Ovary (tissue), 9 donors: ENCODE data around the gene PCDHGB3. TPM values are rescaled to one million over a fixed set of nuclear protein-coding genes. Genes with fewer than 3 reads are reported as not detected.
"Not testable (repeated sequence)": the region's sequence is repeated elsewhere in the genome, so short reads cannot be mapped to it uniquely, and the experiment has no call there.

Experiments used
- DNase-seq, 5 donors: peaks; one replicate each; pipeline ENCODE4 v3.0.0-alpha.2; 2019 to 2020
- H3K27ac ChIP-seq, 2 donors: fragments of 200-600 bp; one replicate each; pipeline versions ENCODE4 v1.5.1 to v1.8.0; 2019 to 2022
- H3K27me3 ChIP-seq: fragments of 200-600 bp; one replicate; pipeline ENCODE4 v1.8.0; 2022
- H3K36me3 ChIP-seq: fragments of 200-600 bp; sonication (generic); one replicate; pipeline ENCODE4 v1.5.1; 2019
- H3K4me1 ChIP-seq: one replicate; pipeline ENCODE4 v1.8.1; 2013; ENCODE audit warnings: mild to moderate bottlenecking, moderate library complexity; ENCODE audit not compliant: insufficient read depth
- H3K4me3 ChIP-seq: fragments of 200-600 bp; sonication (generic); one replicate; pipeline ENCODE4 v1.5.1; 2017
- H3K9me3 ChIP-seq, 2 donors: fragments of 200-600 bp in 1 of 2; sonication (generic) in 1 of 2; one replicate each; pipeline versions ENCODE4 v1.5.1 to v1.8.1; 2013 to 2019; ENCODE audit warnings: mild to moderate bottlenecking in 1 of 2, moderate library complexity in 1 of 2
- CTCF ChIP-seq, 3 donors: fragments of 450-650 bp in 2 of 3; fragments of 200-600 bp in 1 of 3; IDR thresholded peaks; one replicate each; pipeline versions ENCODE4 v1.5.1 to v1.8.0; 2016 to 2022; ENCODE audit warnings: antibody characterized with exemption in 3 of 3, mild to moderate bottlenecking in 1 of 3
- EP300 ChIP-seq: sonication (generic); formaldehyde crosslinking; IDR thresholded peaks from one replicate; pipeline ENCODE4 v1.6.1; 2017; ENCODE audit warnings: antibody characterized with exemption
- POLR2A ChIP-seq: fragments of 450-650 bp; IDR thresholded peaks from one replicate; pipeline ENCODE4 v1.6.1; 2017; ENCODE audit warnings: antibody characterized with exemption, mild to moderate bottlenecking, moderate library complexity
- WGBS, 3 donors: extraction: QIAGEN DNeasy Blood & Tissue Kit in 1 of 3; methylation state at CpG; one replicate each; pipeline versions ENCODE4 v1.1.5 to v1.1.7; 2013 to 2017; 5-methylcytosine and 5-hydroxymethylcytosine counted together
- intact Hi-C, 4 donors: fragments of 100-400 bp; cut with DNase I; formaldehyde crosslinking; loops; one replicate each; pipeline versions ENCODE4 v1.11.0 to v1.15.1; 2022 to 2023
- polyA plus RNA-seq, 2 donors: library from polyadenylated mRNA; stranded (reverse); fragments of 200-250 nt in 1 of 2; fragments of 350-450 nt in 1 of 2; fragmentation: Illumina TruSeq in 1 of 2; extraction: RNeasy Lipid Tissue Mini Kit (QIAGEN cat#74804) in 1 of 2; gene quantifications; one replicate each; pipeline ENCODE4 v1.2.3, GENCODE V29; 2013 to 2014
- total RNA-seq, 7 donors: library from RNA; depleted of rRNA in 2 of 7; stranded (reverse); fragments of >200 nt in 2 of 7; fragmentation: NEBNext Ultra II Directional in 3 of 7; extraction: Animal tissue kit (Norgen Biotek cat#: 25700) in 3 of 7; gene quantifications; one replicate each; pipeline versions ENCODE4 v1.1.0 to v1.2.4, GENCODE V29; 2016 to 2023
- donor health status: DM: no; HTN: no; CAD: no; lungs with moderate emphysema.
- donor health status: DM: no; HTN: no; CAD: no.
- donor health status: Bipolar disorder and iron deficiency.
- donor health status: DM: yes; HTN: yes; CAD: no.
- donor health status: DM: no; HTN: no; CAD: no.
- donor health status: DM: yes; HTN: yes; CAD: no.

The PCDHGB3 gene
- total and polyA plus RNA-seq, 9 donors, result 1.1 to 8.6 (median 4.5) TPM

GRCh38 chr5:141343242-141343952 lies 26.6 kb upstream of the PCDHGB3 start, which contains the start of gene PCDHGA3:
PCDHGA3 (plus strand) TSS chr5:141343829; CDS start chr5:141344034, 205 bp downstream.
- Histone ChIP-seq H3K4me3 (peak within 1 kb of the TSS; percentile 8), H3K9me3 (peaks cover 16 to 49% of the 10 kb centered on the region in 2 donors), H3K4me1 (no peaks in the 10 kb centered on the region), H3K27ac (no peak within 1 kb of the TSS), H3K27me3 (no peaks in the 10 kb centered on the region), H3K36me3 (no peaks in the 10 kb centered on the region)
- WGBS, 3 donors, result 23 to 26% (median 24%) methylated on average over 9 of the region's 9 CpGs
- intact Hi-C loops, result no loop called here
- DNase-seq, result no peak
- TF ChIP-seq CTCF (IDR thresholded peaks at IDR 0.05) (no peak), EP300 (no peak), POLR2A (no peak)

GRCh38 chr5:141343953-141344463 lies 26.0 kb upstream of the PCDHGB3 start:
- Histone ChIP-seq H3K9me3 (peaks cover 14 to 45% of the 10 kb centered on the region in 2 donors), H3K27ac (no peak overlapping the region), H3K4me3 (peak overlapping the region; percentile 8), H3K36me3 (no peaks in the 10 kb centered on the region), H3K4me1 (no peaks in the 10 kb centered on the region), H3K27me3 (no peaks in the 10 kb centered on the region)
- TF ChIP-seq EP300 (no peak), CTCF (IDR thresholded peaks at IDR 0.05) (no peak), POLR2A (no peak)
- intact Hi-C loops, result no loop called here
- DNase-seq, result no peak
- WGBS, 3 donors, result 17 to 27% (median 22%) methylated on average over 31 of the region's 31 CpGs

DNA sequence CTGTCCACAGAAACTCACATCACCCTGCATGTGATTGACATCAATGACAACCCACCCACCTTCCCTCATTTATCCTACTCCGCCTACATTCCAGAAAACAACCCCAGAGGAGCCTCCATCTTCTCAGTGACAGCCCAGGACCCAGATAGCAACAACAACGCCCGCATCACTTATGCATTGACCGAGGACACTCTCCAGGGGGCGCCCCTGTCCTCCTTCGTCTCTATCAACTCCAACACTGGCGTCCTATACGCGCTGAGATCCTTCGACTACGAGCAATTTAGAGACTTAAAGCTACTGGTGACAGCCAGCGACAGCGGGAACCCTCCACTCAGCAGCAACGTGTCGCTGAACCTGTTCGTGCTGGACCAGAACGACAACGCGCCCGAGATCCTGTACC lies 24.7 kb upstream of the PCDHGB3 start:
- no peak overlapping the region for H3K4me3 ChIP-seq
- H3K4me1 ChIP-seq, result no peaks in the 10 kb centered on the region
- no peak for DNase-seq
- no peaks in the 10 kb centered on the region for H3K36me3 ChIP-seq
- H3K27ac ChIP-seq, result no peak overlapping the region
- H3K27me3 ChIP-seq, result no peaks in the 10 kb centered on the region
- no peak for TF ChIP-seq POLR2A
- no peak for TF ChIP-seq CTCF (IDR thresholded peaks at IDR 0.05)
- no peak for TF ChIP-seq EP300
- intact Hi-C loops, result no loop called here
- peaks cover 12 to 40% of the 10 kb centered on the region in 2 donors for H3K9me3 ChIP-seq
- 25 to 50% (median 31%) methylated on average over 20 of the region's 20 CpGs for WGBS, 3 donors

DNA sequence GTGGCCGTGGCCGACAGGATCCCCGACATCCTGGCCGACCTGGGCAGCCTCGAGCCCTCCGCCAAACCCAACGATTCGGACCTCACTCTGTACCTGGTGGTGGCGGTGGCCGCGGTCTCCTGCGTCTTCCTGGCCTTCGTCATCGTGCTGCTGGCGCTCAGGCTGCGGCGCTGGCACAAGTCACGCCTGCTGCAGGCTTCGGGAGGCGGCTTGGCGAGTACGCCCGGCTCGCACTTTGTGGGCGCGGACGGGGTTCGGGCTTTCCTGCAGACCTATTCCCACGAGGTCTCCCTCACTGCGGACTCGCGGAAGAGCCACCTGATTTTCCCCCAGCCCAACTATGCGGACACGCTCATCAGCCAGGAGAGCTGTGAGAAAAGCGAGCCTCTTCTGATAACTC lies 24.0 kb upstream of the PCDHGB3 start:
- WGBS, 3 donors, result 40 to 64% (median 43%) methylated on average over 21 to 29 of the region's 35 CpGs
- H3K27ac ChIP-seq, H3K36me3 ChIP-seq, H3K27me3 ChIP-seq, intact Hi-C loops, H3K4me3 ChIP-seq, H3K4me1 ChIP-seq, DNase-seq: not testable (repeated sequence)
- peaks cover 12 to 40% of the 10 kb centered on the region in 2 donors for H3K9me3 ChIP-seq
